ENCODE measurements around the gene PDZD2. TPM values are rescaled to one million over a fixed set of nuclear protein-coding genes. Genes with fewer than 3 reads are reported as not detected.

Gene PDZD2
- total and polyA plus RNA-seq, 4 experiments from 2014 or later, result 0.07 to 1.1 (median 0.68) TPM

- Histone ChIP-seq H3K4me1 (ENCODE audit: insufficient read depth, low read length) (no peaks in the 10 kb centered on the region), H3K9me3 (ENCODE audit: control insufficient read depth in 1 of 2, low read length in 2 of 2) (no peaks in the 10 kb centered on the region), H3K27ac (ENCODE audit: low read depth, low read length) (no peak overlapping the region), H3K27me3 (ENCODE audit: insufficient read depth, low read length) (no peaks in the 10 kb centered on the region), H3K36me3 (ENCODE audit: insufficient read depth, low read length) (no peaks in the 10 kb centered on the region), H3K4me3 (ENCODE audit: low read length in 2 of 2) (no peak overlapping the region)
- Mint-ChIP-seq H3K4me1 (no peaks in the 10 kb centered on the region), H3K4me3 (no peak overlapping the region), H3K27me3 (peaks cover 0 to 5% of the 10 kb centered on the region in 2 donors), H3K9me3 (no peaks in the 10 kb centered on the region), H3K27ac (no peak overlapping the region), H3K36me3 (no peaks in the 10 kb centered on the region)
- ChIA-PET POLR2A (ENCODE audit: partially characterized antibody) (no interaction called here), CTCF (ENCODE audit: partially characterized antibody) (no interaction called here)
- no peak for DNase-seq
- intact Hi-C loops (cut with micrococcal nuclease), result no loop called here
Observed at GRCh38 chr5:31648326-31648725, 9.4 kb downstream of the PDZD2 start.

- H3K4me1 ChIP-seq (ENCODE audit: insufficient read depth, low read length), result no peaks in the 10 kb centered on the region
- Mint-ChIP-seq H3K4me3 (no peak overlapping the region), H3K27ac (no peak overlapping the region), H3K4me1 (no peaks in the 10 kb centered on the region), H3K36me3 (no peaks in the 10 kb centered on the region), H3K9me3 (no peaks in the 10 kb centered on the region), H3K27me3 (peaks cover 3 to 4% of the 10 kb centered on the region in 2 donors)
- H3K27me3 ChIP-seq (ENCODE audit: insufficient read depth, low read length), result no peaks in the 10 kb centered on the region
- ChIA-PET POLR2A (ENCODE audit: partially characterized antibody) (no interaction called here), CTCF (ENCODE audit: partially characterized antibody) (no interaction called here)
- no peak for DNase-seq
- intact Hi-C loops (cut with micrococcal nuclease), result no loop called here
- H3K4me3 ChIP-seq (ENCODE audit: low read length in 2 of 2), result no peak overlapping the region
- H3K36me3 ChIP-seq (ENCODE audit: insufficient read depth, low read length), result no peaks in the 10 kb centered on the region
- no peak overlapping the region for H3K27ac ChIP-seq (ENCODE audit: low read depth, low read length)
- H3K9me3 ChIP-seq (ENCODE audit: control insufficient read depth in 1 of 2, low read length in 2 of 2), result no peaks in the 10 kb centered on the region
Observed at GRCh38 chr5:31651241-31651640, 12.3 kb downstream of the PDZD2 start.

- Histone ChIP-seq H3K4me1 (ENCODE audit: insufficient read depth, low read length) (no peaks in the 10 kb centered on the region), H3K9me3 (ENCODE audit: control insufficient read depth in 1 of 2, low read length in 2 of 2) (no peaks in the 10 kb centered on the region), H3K27ac (ENCODE audit: low read depth, low read length) (no peak overlapping the region), H3K36me3 (ENCODE audit: insufficient read depth, low read length) (no peaks in the 10 kb centered on the region), H3K27me3 (ENCODE audit: insufficient read depth, low read length) (no peaks in the 10 kb centered on the region), H3K4me3 (ENCODE audit: low read length in 2 of 2) (no peak overlapping the region)
- POLR2A ChIA-PET (ENCODE audit: partially characterized antibody), result no interaction called here
- H3K4me1 Mint-ChIP-seq, result no peaks in the 10 kb centered on the region
- DNase-seq, result no peak
- H3K9me3 Mint-ChIP-seq, result peaks cover 0 to 5% (median 0%) of the 10 kb centered on the region in 8 donors
- H3K4me3 Mint-ChIP-seq, result no peak overlapping the region
- H3K27me3 Mint-ChIP-seq, result peaks cover 6 to 8% of the 10 kb centered on the region in 2 donors
- no peaks in the 10 kb centered on the region for H3K36me3 Mint-ChIP-seq
- intact Hi-C loops (cut with micrococcal nuclease), result no loop called here
- no peak overlapping the region for H3K27ac Mint-ChIP-seq
- CTCF ChIA-PET (ENCODE audit: partially characterized antibody), result no interaction called here
Observed at GRCh38 chr5:31655491-31655890, 16.6 kb downstream of the PDZD2 start.

DNA sequence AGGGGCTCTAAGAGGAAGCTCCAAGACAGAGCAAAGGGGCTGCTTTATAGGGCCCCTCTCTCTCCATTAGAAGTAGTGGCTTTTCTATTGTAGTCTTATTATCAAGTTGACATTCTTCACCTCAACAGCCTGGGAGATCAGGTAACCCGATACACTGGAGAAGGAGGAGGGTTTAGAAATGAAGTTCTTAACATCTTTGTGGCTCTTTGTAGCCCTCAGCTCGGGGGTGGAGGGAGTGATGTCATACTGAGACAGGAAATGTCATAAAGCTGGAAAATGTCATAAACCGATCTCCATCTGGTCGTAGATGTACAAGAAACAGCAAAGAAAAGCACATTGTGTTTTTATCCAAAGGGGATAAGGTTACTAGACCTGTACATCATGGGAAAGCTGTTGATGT lies 17.9 kb downstream of the PDZD2 start:
- DNase-seq, result no peak
- H3K27ac Mint-ChIP-seq, result no peak overlapping the region
- H3K27me3 Mint-ChIP-seq, result peaks cover 5 to 6% of the 10 kb centered on the region in 2 donors
- Histone ChIP-seq H3K27ac (ENCODE audit: low read depth, low read length) (no peak overlapping the region), H3K4me1 (ENCODE audit: insufficient read depth, low read length) (no peaks in the 10 kb centered on the region), H3K36me3 (ENCODE audit: insufficient read depth, low read length) (no peaks in the 10 kb centered on the region), H3K9me3 (ENCODE audit: control insufficient read depth in 1 of 2, low read length in 2 of 2) (no peaks in the 10 kb centered on the region), H3K4me3 (ENCODE audit: low read length in 2 of 2) (no peak overlapping the region), H3K27me3 (ENCODE audit: insufficient read depth, low read length) (no peaks in the 10 kb centered on the region)
- ChIA-PET CTCF (ENCODE audit: partially characterized antibody) (interaction anchor here (0.9 kb wide), 1 partner anchor 18 kb away, joined by 3 read pairs; no protein-coding TSS in a partner anchor), POLR2A (ENCODE audit: partially characterized antibody) (no interaction called here)
- peaks cover 0 to 5% (median 0%) of the 10 kb centered on the region in 8 donors for H3K9me3 Mint-ChIP-seq
- H3K36me3 Mint-ChIP-seq, result no peaks in the 10 kb centered on the region
- no peaks in the 10 kb centered on the region for H3K4me1 Mint-ChIP-seq
- intact Hi-C loops (cut with micrococcal nuclease), result no loop called here
- H3K4me3 Mint-ChIP-seq, result no peak overlapping the region

DNA sequence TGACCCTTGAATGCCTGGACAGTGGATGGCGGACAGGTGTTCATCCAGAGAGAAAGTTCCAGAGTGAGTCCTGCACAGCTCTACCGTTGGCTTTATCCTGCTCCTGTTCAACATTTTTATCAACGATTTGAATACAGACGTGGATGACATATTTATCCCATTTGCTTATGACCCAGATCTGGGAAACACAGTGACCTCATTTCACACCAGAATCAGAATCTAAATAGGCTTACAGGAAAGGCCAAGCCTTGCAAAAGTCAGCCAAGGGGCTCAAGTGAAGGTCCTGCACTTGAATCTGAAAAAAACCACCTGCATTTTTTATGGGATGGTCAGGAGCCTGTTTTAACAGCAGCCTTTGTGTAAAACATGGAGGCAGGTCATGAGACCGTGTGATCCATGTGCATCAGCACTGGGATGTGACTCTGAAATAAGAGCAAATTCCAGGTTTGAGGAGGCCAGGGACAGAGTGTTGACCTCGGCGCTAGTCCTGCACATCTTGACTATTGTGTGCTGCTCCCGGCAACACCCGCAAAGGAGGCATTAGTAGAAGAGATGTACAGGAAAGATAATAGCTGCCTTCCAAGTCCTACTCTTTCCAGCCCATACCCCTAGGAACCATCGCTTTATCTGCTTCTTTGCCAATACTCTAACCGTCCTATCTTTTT lies 18.5 kb downstream of the PDZD2 start:
- Mint-ChIP-seq H3K9me3 (peaks cover 0 to 5% (median 0%) of the 10 kb centered on the region in 8 donors), H3K4me1 (no peaks in the 10 kb centered on the region), H3K36me3 (no peaks in the 10 kb centered on the region), H3K4me3 (no peak overlapping the region), H3K27ac (no peak overlapping the region), H3K27me3 (peaks cover 5 to 6% of the 10 kb centered on the region in 2 donors)
- Histone ChIP-seq H3K27me3 (ENCODE audit: insufficient read depth, low read length) (no peaks in the 10 kb centered on the region), H3K9me3 (ENCODE audit: control insufficient read depth in 1 of 2, low read length in 2 of 2) (no peaks in the 10 kb centered on the region), H3K36me3 (ENCODE audit: insufficient read depth, low read length) (no peaks in the 10 kb centered on the region), H3K27ac (ENCODE audit: low read depth, low read length) (no peak overlapping the region), H3K4me3 (ENCODE audit: low read length in 2 of 2) (no peak overlapping the region), H3K4me1 (ENCODE audit: insufficient read depth, low read length) (no peaks in the 10 kb centered on the region)
- CTCF ChIA-PET (ENCODE audit: partially characterized antibody), result no interaction called here
- intact Hi-C loops (cut with micrococcal nuclease), result no loop called here
- POLR2A ChIA-PET (ENCODE audit: partially characterized antibody), result no interaction called here
- DNase-seq, result no peak

- H3K27ac ChIP-seq (ENCODE audit: low read depth, low read length), result no peak overlapping the region
- H3K27me3 Mint-ChIP-seq, result peaks cover 4 to 7% of the 10 kb centered on the region in 2 donors
- POLR2A ChIA-PET (ENCODE audit: partially characterized antibody), result no interaction called here
- CTCF ChIA-PET (ENCODE audit: partially characterized antibody), result no interaction called here
- H3K4me3 ChIP-seq (ENCODE audit: low read length in 2 of 2), result no peak overlapping the region
- no peaks in the 10 kb centered on the region for H3K36me3 ChIP-seq (ENCODE audit: insufficient read depth, low read length)
- no peaks in the 10 kb centered on the region for H3K36me3 Mint-ChIP-seq
- no peak overlapping the region for H3K4me3 Mint-ChIP-seq
- no peaks in the 10 kb centered on the region for H3K4me1 ChIP-seq (ENCODE audit: insufficient read depth, low read length)
- no peak for DNase-seq
- no peaks in the 10 kb centered on the region for H3K4me1 Mint-ChIP-seq
- H3K9me3 ChIP-seq (ENCODE audit: control insufficient read depth in 1 of 2, low read length in 2 of 2), result no peaks in the 10 kb centered on the region
- peaks cover 0 to 8% (median 0%) of the 10 kb centered on the region in 8 donors for H3K9me3 Mint-ChIP-seq
- H3K27ac Mint-ChIP-seq, result no peak overlapping the region
- intact Hi-C loops (cut with micrococcal nuclease), result no loop called here
- H3K27me3 ChIP-seq (ENCODE audit: insufficient read depth, low read length), result no peaks in the 10 kb centered on the region
Observed at GRCh38 chr5:31661257-31661656, 22.3 kb downstream of the PDZD2 start.

DNA sequence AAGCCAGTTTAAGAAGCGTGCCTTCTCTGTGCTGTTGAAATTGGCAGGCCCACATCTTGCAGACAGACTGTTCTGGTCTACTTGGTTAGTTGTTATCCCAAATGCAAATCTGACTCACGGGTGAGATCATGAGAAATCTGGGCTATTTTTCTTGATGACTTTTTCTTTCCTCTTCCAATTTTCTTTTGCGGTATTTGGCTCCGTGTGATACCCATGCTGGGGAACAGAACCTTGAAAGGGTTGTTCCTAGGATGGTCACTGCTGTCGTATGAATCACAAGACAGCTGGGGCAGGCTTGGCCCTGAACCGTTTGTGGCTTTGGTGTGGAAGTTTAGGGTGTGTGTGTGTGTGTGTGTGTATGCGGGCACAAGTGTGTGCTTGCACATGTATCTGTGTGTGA lies 24.6 kb downstream of the PDZD2 start:
- Histone ChIP-seq H3K4me3 (ENCODE audit: low read length in 2 of 2) (no peak overlapping the region), H3K4me1 (ENCODE audit: insufficient read depth, low read length) (no peaks in the 10 kb centered on the region), H3K9me3 (ENCODE audit: control insufficient read depth in 1 of 2, low read length in 2 of 2) (no peaks in the 10 kb centered on the region), H3K36me3 (ENCODE audit: insufficient read depth, low read length) (no peaks in the 10 kb centered on the region), H3K27me3 (ENCODE audit: insufficient read depth, low read length) (no peaks in the 10 kb centered on the region), H3K27ac (ENCODE audit: low read depth, low read length) (no peak overlapping the region)
- Mint-ChIP-seq H3K4me3 (no peak overlapping the region), H3K27ac (no peak overlapping the region), H3K9me3 (peaks cover 0 to 8% (median 0%) of the 10 kb centered on the region in 8 donors), H3K27me3 (peaks cover 4 to 7% of the 10 kb centered on the region in 2 donors), H3K36me3 (no peaks in the 10 kb centered on the region), H3K4me1 (no peaks in the 10 kb centered on the region)
- DNase-seq, result no peak
- POLR2A ChIA-PET (ENCODE audit: partially characterized antibody), result no interaction called here
- CTCF ChIA-PET (ENCODE audit: partially characterized antibody), result no interaction called here
- intact Hi-C loops (cut with micrococcal nuclease), result no loop called here

DNA sequence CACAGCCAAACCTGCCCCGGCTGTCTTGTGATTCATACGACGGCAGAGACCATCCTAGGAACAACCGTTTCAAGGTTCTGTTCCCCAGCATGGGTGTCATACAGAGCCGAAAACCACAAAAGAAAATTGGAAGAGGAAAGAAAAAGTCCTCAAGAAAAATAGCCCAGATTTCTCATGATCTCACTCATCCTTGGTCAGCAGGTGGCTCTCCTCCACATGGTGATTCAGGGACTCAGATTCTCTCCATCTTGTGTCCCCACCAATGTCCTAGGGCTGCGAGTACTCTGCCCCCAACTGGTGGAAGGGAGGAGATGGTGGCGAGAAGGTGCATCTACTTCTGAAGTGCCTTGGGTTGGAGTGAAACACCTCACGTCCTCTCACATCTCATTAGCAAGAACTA lies 25.6 kb downstream of the PDZD2 start:
- Mint-ChIP-seq H3K27ac (no peak overlapping the region), H3K36me3 (no peaks in the 10 kb centered on the region), H3K27me3 (peaks cover 2% of the 10 kb centered on the region in 2 donors), H3K9me3 (peaks cover 0 to 3% (median 0%) of the 10 kb centered on the region in 8 donors), H3K4me3 (no peak overlapping the region), H3K4me1 (no peaks in the 10 kb centered on the region)
- no peak for DNase-seq
- Histone ChIP-seq H3K4me1 (ENCODE audit: insufficient read depth, low read length) (no peaks in the 10 kb centered on the region), H3K9me3 (ENCODE audit: control insufficient read depth in 1 of 2, low read length in 2 of 2) (no peaks in the 10 kb centered on the region), H3K36me3 (ENCODE audit: insufficient read depth, low read length) (no peaks in the 10 kb centered on the region), H3K27me3 (ENCODE audit: insufficient read depth, low read length) (no peaks in the 10 kb centered on the region), H3K4me3 (ENCODE audit: low read length in 2 of 2) (no peak overlapping the region), H3K27ac (ENCODE audit: low read depth, low read length) (no peak overlapping the region)
- ChIA-PET POLR2A (ENCODE audit: partially characterized antibody) (no interaction called here), CTCF (ENCODE audit: partially characterized antibody) (no interaction called here)
- intact Hi-C loops (cut with micrococcal nuclease), result no loop called here
